Mucosa of descending colon (tissue), 3 donors: ENCODE results near the gene FOXB1. TPM values are rescaled to one million over a fixed set of nuclear protein-coding genes. Genes with fewer than 3 reads are reported as not detected.

Experiments used
- ATAC-seq: fragments of 200-7000 bp; cut with Tn5 transposase; one replicate; pipeline ENCODE4 v1.9.1; 2020; ENCODE audit warnings: mild to moderate bottlenecking, moderate library complexity
- DNase-seq, 3 donors: peaks; one replicate each; pipeline ENCODE4 v3.0.0-alpha.2; 2020
- H3K36me3 ChIP-seq: fragments of 200-600 bp; one replicate; pipeline ENCODE4 v1.8.0; 2021; ENCODE audit warnings: low read depth, mild to moderate bottlenecking
- H3K4me1 ChIP-seq: fragments of 200-600 bp; one replicate; pipeline ENCODE4 v1.8.0; 2021; ENCODE audit warnings: low read depth, mild to moderate bottlenecking
- H3K4me3 ChIP-seq: fragments of 200-600 bp; one replicate; pipeline ENCODE4 v1.8.0; 2021; ENCODE audit warnings: mild to moderate bottlenecking
- H3K9me3 ChIP-seq: fragments of 200-600 bp; one replicate; pipeline ENCODE4 v1.8.0; 2021; ENCODE audit warnings: mild to moderate bottlenecking
- intact Hi-C, 2 donors: fragments of 100-400 bp; cut with DNase I in 1 of 2; cut with micrococcal nuclease in 1 of 2; formaldehyde crosslinking; loops; one replicate each; pipeline versions ENCODE4 v1.11.0 to v1.11.1; 2022; cut with DNase I, micrococcal nuclease
- total RNA-seq, 3 donors: library from RNA; stranded (reverse); fragmentation: NEBNext Ultra II Directional in 2 of 3; extraction: Animal tissue kit (Norgen Biotek cat#: 25700) in 2 of 3; gene quantifications; one replicate each; pipeline versions ENCODE4 v1.2.1 to v1.2.4, GENCODE V29; 2021 to 2023
- TF ChIP-seq, protein P1 (sequence below): fragments of 200-600 bp; IDR thresholded peaks from one replicate; pipeline ENCODE4 v1.8.0; 2022; ENCODE audit warnings: antibody characterized with exemption, mild to moderate bottlenecking
- donor health status: DM: no; HTN: no; CAD: no; lungs with moderate emphysema.
- donor health status: DM: no; HTN: no; CAD: no.
- donor health status: DM: no; HTN: yes; CAD: no.

The FOXB1 gene
- total RNA-seq, 3 donors from 2014 or later = not detected

- TF ChIP-seq, protein P1, sequence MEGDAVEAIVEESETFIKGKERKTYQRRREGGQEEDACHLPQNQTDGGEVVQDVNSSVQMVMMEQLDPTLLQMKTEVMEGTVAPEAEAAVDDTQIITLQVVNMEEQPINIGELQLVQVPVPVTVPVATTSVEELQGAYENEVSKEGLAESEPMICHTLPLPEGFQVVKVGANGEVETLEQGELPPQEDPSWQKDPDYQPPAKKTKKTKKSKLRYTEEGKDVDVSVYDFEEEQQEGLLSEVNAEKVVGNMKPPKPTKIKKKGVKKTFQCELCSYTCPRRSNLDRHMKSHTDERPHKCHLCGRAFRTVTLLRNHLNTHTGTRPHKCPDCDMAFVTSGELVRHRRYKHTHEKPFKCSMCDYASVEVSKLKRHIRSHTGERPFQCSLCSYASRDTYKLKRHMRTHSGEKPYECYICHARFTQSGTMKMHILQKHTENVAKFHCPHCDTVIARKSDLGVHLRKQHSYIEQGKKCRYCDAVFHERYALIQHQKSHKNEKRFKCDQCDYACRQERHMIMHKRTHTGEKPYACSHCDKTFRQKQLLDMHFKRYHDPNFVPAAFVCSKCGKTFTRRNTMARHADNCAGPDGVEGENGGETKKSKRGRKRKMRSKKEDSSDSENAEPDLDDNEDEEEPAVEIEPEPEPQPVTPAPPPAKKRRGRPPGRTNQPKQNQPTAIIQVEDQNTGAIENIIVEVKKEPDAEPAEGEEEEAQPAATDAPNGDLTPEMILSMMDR = no peak
- DNase-seq (no peak), ATAC-seq (no peak)
- intact Hi-C loops = no loop called here
- Histone ChIP-seq H3K4me3 (no peak overlapping the region), H3K36me3 (no peaks in the 10 kb centered on the region), H3K4me1 (no peaks in the 10 kb centered on the region), H3K9me3 (peaks cover 9% of the 10 kb centered on the region)
Observed at GRCh38 chr15:59965741-59966140, 38.4 kb upstream of the FOXB1 start.

- DNase-seq = no peak
- Histone ChIP-seq H3K4me1 (no peaks in the 10 kb centered on the region), H3K9me3 (peaks cover 4% of the 10 kb centered on the region), H3K36me3 (no peaks in the 10 kb centered on the region), H3K4me3 (no peak overlapping the region)
- intact Hi-C loops = no loop called here
- ATAC-seq = no peak
- TF ChIP-seq, protein P1 = no peak
Observed at GRCh38 chr15:59966262-59966661, 37.8 kb upstream of the FOXB1 start.

DNA sequence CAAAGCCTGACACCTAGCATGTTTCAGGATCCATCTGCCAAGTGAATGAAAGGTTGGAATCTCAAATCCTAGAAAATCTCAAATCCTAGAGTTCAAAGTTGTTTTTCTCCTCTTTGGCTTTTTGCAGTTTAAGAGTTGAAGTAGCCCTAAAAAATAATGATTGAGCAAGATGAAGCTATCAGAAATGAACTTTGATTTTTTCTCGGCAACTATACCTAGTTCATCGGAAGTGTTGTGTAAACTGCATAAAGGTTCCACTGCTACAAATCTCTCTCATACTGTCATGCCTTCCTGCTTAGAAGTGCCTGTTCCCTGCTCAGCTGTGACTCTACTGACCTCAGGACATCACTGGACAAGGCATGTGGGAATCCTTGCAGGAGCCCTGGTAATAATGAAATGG lies 35.8 kb upstream of the FOXB1 start:
- Histone ChIP-seq H3K9me3 (peaks cover 4% of the 10 kb centered on the region), H3K4me3 (no peak overlapping the region), H3K4me1 (no peaks in the 10 kb centered on the region), H3K36me3 (no peaks in the 10 kb centered on the region)
- ATAC-seq (no peak), DNase-seq (no peak)
- TF ChIP-seq, protein P1 = no peak
- intact Hi-C loops = no loop called here

GRCh38 chr15:59972241-59972640 lies 31.9 kb upstream of the FOXB1 start:
- TF ChIP-seq, protein P1 = no peak
- DNase-seq (no peak), ATAC-seq (no peak)
- Histone ChIP-seq H3K36me3 (no peaks in the 10 kb centered on the region), H3K9me3 (no peaks in the 10 kb centered on the region), H3K4me1 (no peaks in the 10 kb centered on the region), H3K4me3 (no peak overlapping the region)
- intact Hi-C loops = no loop called here

- intact Hi-C loops = no loop called here
- TF ChIP-seq, protein P1 = no peak
- peak; percentile 79 for ATAC-seq
- Histone ChIP-seq H3K4me1 (no peaks in the 10 kb centered on the region), H3K9me3 (no peaks in the 10 kb centered on the region), H3K36me3 (no peaks in the 10 kb centered on the region), H3K4me3 (no peak overlapping the region)
- DNase-seq = peak in 1 of 3 donors; percentile 29
Observed at GRCh38 chr15:59976480-59977271, 27.4 kb upstream of the FOXB1 start.
